Activated naive CD4-positive, alpha-beta T cell treated with anti-CD3 and anti-CD28 coated beads for 36 hours (primary cell): ENCODE measurements around the gene PINK1. TPM values are rescaled to one million over a fixed set of nuclear protein-coding genes. Genes with fewer than 3 reads are reported as not detected.

Experiments used
- CTCF ChIA-PET: fragments of 350-600 bp; sonication (Branson Sonifier 250); formaldehyde crosslinking; loops from one replicate; lab custom pipeline; 2021; ENCODE audit warnings: antibody characterized with exemption; lab: Charles Lee
- DNase-seq: peaks from one replicate; pipeline ENCODE4 v3.0.0-alpha.2; 2020
- H3K27ac Mint-ChIP-seq: one replicate; pipeline ENCODE4 v1.8.0; 2021; ENCODE audit warnings: mild to moderate bottlenecking, mixed read lengths
- H3K27me3 Mint-ChIP-seq: one replicate; pipeline ENCODE4 v1.8.0; 2021; ENCODE audit warnings: low read depth, mixed read lengths
- H3K36me3 Mint-ChIP-seq: one replicate; pipeline ENCODE4 v1.8.0; 2021; ENCODE audit warnings: low read depth, mixed read lengths
- H3K4me1 Mint-ChIP-seq: one replicate; pipeline ENCODE4 v1.8.0; 2021; ENCODE audit warnings: low read depth, mixed read lengths
- H3K4me3 Mint-ChIP-seq: one replicate; pipeline ENCODE4 v1.8.0; 2021; ENCODE audit warnings: mild to moderate bottlenecking, moderate library complexity, mixed read lengths
- H3K9me3 Mint-ChIP-seq: one replicate; pipeline ENCODE4 v1.8.0; 2021; ENCODE audit warnings: mixed read lengths
- intact Hi-C: fragments of 100-400 bp; cut with micrococcal nuclease; formaldehyde crosslinking; loops from one replicate; pipeline ENCODE4 v1.15.1; 2023
- total RNA-seq, 2 experiments: library from RNA; stranded (reverse); gene quantifications; one replicate each; pipeline ENCODE4 v1.2.3, GENCODE V29; 2021

PINK1 gene
- total RNA-seq, 2 experiments from 2014 or later, result 1.4 to 1.5 TPM

- CTCF ChIA-PET, result interaction anchor here (0.6 kb wide), 2 partner anchors 14 to 615 kb away, joined by 3 read pairs; no protein-coding TSS in a partner anchor
- no peak overlapping the region for H3K27ac Mint-ChIP-seq
- no peak for DNase-seq
- no peaks in the 10 kb centered on the region for H3K36me3 Mint-ChIP-seq
- no peaks in the 10 kb centered on the region for H3K27me3 Mint-ChIP-seq
- H3K4me3 Mint-ChIP-seq, result no peak overlapping the region
- intact Hi-C loops, result no loop called here
- no peaks in the 10 kb centered on the region for H3K9me3 Mint-ChIP-seq
- no peaks in the 10 kb centered on the region for H3K4me1 Mint-ChIP-seq
Observed at GRCh38 chr1:20615946-20616846, 17.1 kb upstream of the PINK1 start.

- CTCF ChIA-PET, result interaction anchor here (0.6 kb wide), 2 partner anchors 13 to 614 kb away, joined by 3 read pairs; no protein-coding TSS in a partner anchor
- no peaks in the 10 kb centered on the region for H3K36me3 Mint-ChIP-seq
- intact Hi-C loops, result no loop called here
- H3K27me3 Mint-ChIP-seq, result no peaks in the 10 kb centered on the region
- no peak overlapping the region for H3K4me3 Mint-ChIP-seq
- no peak overlapping the region for H3K27ac Mint-ChIP-seq
- no peak for DNase-seq
- no peaks in the 10 kb centered on the region for H3K9me3 Mint-ChIP-seq
- H3K4me1 Mint-ChIP-seq, result no peaks in the 10 kb centered on the region
Observed at GRCh38 chr1:20616847-20617487, 16.3 kb upstream of the PINK1 start.

GRCh38 chr1:20618550-20618949 is 14.7 kb upstream of the PINK1 start:
- Mint-ChIP-seq H3K4me1 (no peaks in the 10 kb centered on the region), H3K27ac (no peak overlapping the region), H3K4me3 (no peak overlapping the region), H3K27me3 (no peaks in the 10 kb centered on the region), H3K9me3 (no peaks in the 10 kb centered on the region), H3K36me3 (no peaks in the 10 kb centered on the region)
- DNase-seq, result no peak
- CTCF ChIA-PET, result interaction anchor here (1.2 to 1.3 kb wide), 2 partner anchors 14 to 576 kb away, joined by 3 to 4 read pairs; no protein-coding TSS in a partner anchor
- intact Hi-C loops, result no loop called here

- no peaks in the 10 kb centered on the region for H3K36me3 Mint-ChIP-seq
- H3K4me3 Mint-ChIP-seq, result no peak overlapping the region
- intact Hi-C loops, result no loop called here
- H3K9me3 Mint-ChIP-seq, result no peaks in the 10 kb centered on the region
- no peak for DNase-seq
- no peaks in the 10 kb centered on the region for H3K27me3 Mint-ChIP-seq
- no peak overlapping the region for H3K27ac Mint-ChIP-seq
- H3K4me1 Mint-ChIP-seq, result no peaks in the 10 kb centered on the region
- CTCF ChIA-PET, result interaction anchor here (1.0 to 1.6 kb wide), 3 partner anchors 14 to 575 kb away, joined by 3 to 4 read pairs (median 3); no protein-coding TSS in a partner anchor
Observed at GRCh38 chr1:20619999-20620398, 13.3 kb upstream of the PINK1 start.

GRCh38 chr1:20621012-20621411 is 12.2 kb upstream of the PINK1 start:
- H3K36me3 Mint-ChIP-seq, result no peaks in the 10 kb centered on the region
- no peak overlapping the region for H3K4me3 Mint-ChIP-seq
- DNase-seq, result no peak
- CTCF ChIA-PET, result interaction anchor here (0.6 to 1.6 kb wide), 3 partner anchors 13 to 827 kb away, joined by 3 to 4 read pairs (median 4); no protein-coding TSS in a partner anchor
- peaks cover 2% of the 10 kb centered on the region for H3K27me3 Mint-ChIP-seq
- H3K9me3 Mint-ChIP-seq, result no peaks in the 10 kb centered on the region
- H3K4me1 Mint-ChIP-seq, result no peaks in the 10 kb centered on the region
- intact Hi-C loops, result no loop called here
- H3K27ac Mint-ChIP-seq, result no peak overlapping the region

GRCh38 chr1:20624709-20625108 is 8.5 kb upstream of the PINK1 start:
- no peaks in the 10 kb centered on the region for H3K36me3 Mint-ChIP-seq
- no peak for DNase-seq
- intact Hi-C loops, result no loop called here
- no peak overlapping the region for H3K27ac Mint-ChIP-seq
- no peaks in the 10 kb centered on the region for H3K9me3 Mint-ChIP-seq
- CTCF ChIA-PET, result interaction anchor here (0.7 kb wide), 1 partner anchor 113 kb away, joined by 3 read pairs; no protein-coding TSS in a partner anchor
- H3K4me1 Mint-ChIP-seq, result no peaks in the 10 kb centered on the region
- H3K27me3 Mint-ChIP-seq, result peaks cover 2% of the 10 kb centered on the region
- no peak overlapping the region for H3K4me3 Mint-ChIP-seq

- Mint-ChIP-seq H3K27ac (no peak overlapping the region), H3K36me3 (no peaks in the 10 kb centered on the region), H3K4me3 (no peak overlapping the region), H3K27me3 (peaks cover 2% of the 10 kb centered on the region), H3K4me1 (no peaks in the 10 kb centered on the region), H3K9me3 (no peaks in the 10 kb centered on the region)
- no peak for DNase-seq
- intact Hi-C loops, result no loop called here
- CTCF ChIA-PET, result interaction anchor here (0.7 to 1.2 kb wide), 3 partner anchors 8 to 114 kb away, joined by 3 to 5 read pairs (median 3); no protein-coding TSS in a partner anchor
Observed at GRCh38 chr1:20625176-20626097, 7.8 kb upstream of the PINK1 start.

GRCh38 chr1:20626098-20626427 is 7.2 kb upstream of the PINK1 start:
- Mint-ChIP-seq H3K27me3 (peaks cover 2% of the 10 kb centered on the region), H3K27ac (no peak overlapping the region), H3K4me3 (no peak overlapping the region), H3K36me3 (no peaks in the 10 kb centered on the region), H3K9me3 (no peaks in the 10 kb centered on the region), H3K4me1 (no peaks in the 10 kb centered on the region)
- DNase-seq, result no peak
- intact Hi-C loops, result no loop called here
- CTCF ChIA-PET, result interaction anchor here (1.0 to 1.2 kb wide), 2 partner anchors 8 to 15 kb away, joined by 3 to 5 read pairs; no protein-coding TSS in a partner anchor

- Mint-ChIP-seq H3K36me3 (no peaks in the 10 kb centered on the region), H3K27me3 (peaks cover 2% of the 10 kb centered on the region), H3K9me3 (no peaks in the 10 kb centered on the region), H3K4me3 (no peak overlapping the region), H3K4me1 (no peaks in the 10 kb centered on the region), H3K27ac (no peak overlapping the region)
- no peak for DNase-seq
- CTCF ChIA-PET, result interaction anchor here (1.0 kb wide), 1 partner anchor 14 kb away, joined by 3 read pairs; no protein-coding TSS in a partner anchor
- intact Hi-C loops, result no loop called here
Observed at GRCh38 chr1:20626524-20626923, 6.7 kb upstream of the PINK1 start.

- Mint-ChIP-seq H3K9me3 (no peaks in the 10 kb centered on the region), H3K27me3 (peaks cover under 1% of the 10 kb centered on the region), H3K27ac (no peak overlapping the region), H3K4me1 (peaks cover 9% of the 10 kb centered on the region), H3K36me3 (no peaks in the 10 kb centered on the region), H3K4me3 (no peak overlapping the region)
- no peak for DNase-seq
- CTCF ChIA-PET, result interaction anchor here (1.0 to 2.0 kb wide), 3 partner anchors 9 to 585 kb away, joined by 4 to 8 read pairs (median 5); no protein-coding TSS in a partner anchor
- intact Hi-C loops, result loop anchor here (5.0 kb wide), 1 partner anchor 547 kb away; the partner anchor contains the start of gene EIF4G3
Observed at GRCh38 chr1:20630729-20631128, 2.5 kb upstream of the PINK1 start.

- intact Hi-C loops, result loop anchor here (5.0 kb wide), 1 partner anchor 545 kb away; the partner anchor contains the start of gene EIF4G3
- CTCF ChIA-PET, result interaction anchor here (0.6 to 4.7 kb wide), 13 partner anchors 14 to 747 kb away, joined by 3 to 28 read pairs (median 4); no protein-coding TSS in a partner anchor
- peaks cover 9% of the 10 kb centered on the region for H3K4me1 Mint-ChIP-seq
- no peaks in the 10 kb centered on the region for H3K9me3 Mint-ChIP-seq
- H3K27ac Mint-ChIP-seq, result no peak overlapping the region
- no peak for DNase-seq
- no peaks in the 10 kb centered on the region for H3K27me3 Mint-ChIP-seq
- no peaks in the 10 kb centered on the region for H3K36me3 Mint-ChIP-seq
- H3K4me3 Mint-ChIP-seq, result peak overlapping the region; percentile 60
Observed at GRCh38 chr1:20632386-20632785, 872 bp upstream of the PINK1 start.
